Astrocyte (in vitro differentiated cells and primary cell): Measurements from ENCODE around the gene RBP3.

ENCODE experiments used
- CTCF ChIP-seq: IDR thresholded peaks from 2 replicates; pipeline ENCODE4 v1.5.1; 2011; ENCODE audit warnings: low read depth, mild to moderate bottlenecking, inconsistent platforms, low read length, moderate library complexity; ENCODE audit not compliant: insufficient read depth
- EZH2 ChIP-seq: IDR thresholded peaks from 2 replicates; pipeline ENCODE4 v1.6.1; 2012; ENCODE audit warnings: mild to moderate bottlenecking, low read length, inconsistent platforms; ENCODE audit not compliant: insufficient read depth

GRCh38 chr10:47388879-47389278 is 40.7 kb downstream of the RBP3 start:
- TF ChIP-seq EZH2 (no peak), CTCF (no peak)
